Measurements from ENCODE around the gene EIF4G3. TPM values are rescaled to one million over a fixed set of nuclear protein-coding genes. Genes with fewer than 3 reads are reported as not detected.

Gene EIF4G3
- polyA plus RNA-seq, 1 donor (not counting 4 experiments of a cell fraction or from before 2014, with no cell fraction given): 44.6 TPM

- dilution Hi-C loops (cut with MboI; ENCODE audit: extremely low pct_ligation_motif_present, low sequenced_read_pairs): no loop called here
- H3K4me1 ChIP-seq (ENCODE audit: control insufficient read depth, extremely low read depth, insufficient read depth, low read length): no peaks in the 10 kb centered on the region
- no peaks in the 10 kb centered on the region for H3K27me3 ChIP-seq (ENCODE audit: control insufficient read depth, extremely low read depth, insufficient read depth, low read length)
- peaks cover 2% of the 10 kb centered on the region for H4K20me1 ChIP-seq (ENCODE audit: control insufficient read depth, extremely low read depth, insufficient read depth, low read length)
- TF ChIP-seq CTCF (optimal IDR thresholded peaks at IDR 0.05 in 1 of 3, IDR thresholded peaks at IDR 0.05 in 1 of 3, conservative IDR thresholded peaks at IDR 0.05 in 1 of 3; ENCODE audit: extremely low read depth in 1 of 3, insufficient read depth in 2 of 3, low read length in 3 of 3) (no peak), EZH2 (IDR thresholded peaks at IDR 0.05; ENCODE audit: low read length) (no peak)
- H3K4me2 ChIP-seq (ENCODE audit: control insufficient read depth, extremely low read depth, insufficient read depth, low read depth, low read length): no peak overlapping the region
- no peak for FAIRE-seq
- H3K9ac ChIP-seq (ENCODE audit: control insufficient read depth, extremely low read depth, insufficient read depth, low read length): no peak overlapping the region
- H3K36me3 ChIP-seq (ENCODE audit: control insufficient read depth in 2 of 2, extremely low read depth in 1 of 2, insufficient read depth in 2 of 2, low read length in 2 of 2): peaks cover 0 to 1% of the 10 kb centered on the region in 2 experiments
- H3K9me3 ChIP-seq (ENCODE audit: control insufficient read depth, low read depth, low read length): no peaks in the 10 kb centered on the region
- no peaks in the 10 kb centered on the region for H3K79me2 ChIP-seq (ENCODE audit: control insufficient read depth, insufficient read depth, low read length)
- no peak overlapping the region for H2AFZ ChIP-seq (ENCODE audit: control insufficient read depth, low read length)
- H3K9me1 ChIP-seq (ENCODE audit: control insufficient read depth, extremely low read depth, insufficient read depth, low read length): no peaks in the 10 kb centered on the region
- no peak overlapping the region for H3K4me3 ChIP-seq (ENCODE audit: control insufficient read depth in 2 of 3, extremely low read depth in 1 of 3, insufficient read depth in 2 of 3, low read depth in 1 of 3, low read length in 3 of 3)
- H3K27ac ChIP-seq (ENCODE audit: control insufficient read depth, insufficient read depth, low read length): no peak overlapping the region
- no peak for DNase-seq (ENCODE audit: low read depth, low spot score)
Measured at GRCh38 chr1:20996554-20996953, 180.1 kb downstream of the EIF4G3 start.

GRCh38 chr1:20993716-20994575 lies 182.8 kb downstream of the EIF4G3 start:
- Histone ChIP-seq H3K4me2 (ENCODE audit: control insufficient read depth, extremely low read depth, insufficient read depth, low read depth, low read length) (no peak overlapping the region), H3K36me3 (ENCODE audit: control insufficient read depth in 2 of 2, extremely low read depth in 1 of 2, insufficient read depth in 2 of 2, low read length in 2 of 2) (peaks cover 0 to 2% of the 10 kb centered on the region in 2 experiments), H3K9me1 (ENCODE audit: control insufficient read depth, extremely low read depth, insufficient read depth, low read length) (no peaks in the 10 kb centered on the region), H2AFZ (ENCODE audit: control insufficient read depth, low read length) (no peak overlapping the region), H3K4me1 (ENCODE audit: control insufficient read depth, extremely low read depth, insufficient read depth, low read length) (no peaks in the 10 kb centered on the region), H3K79me2 (ENCODE audit: control insufficient read depth, insufficient read depth, low read length) (no peaks in the 10 kb centered on the region), H3K9me3 (ENCODE audit: control insufficient read depth, low read depth, low read length) (no peaks in the 10 kb centered on the region), H3K27me3 (ENCODE audit: control insufficient read depth, extremely low read depth, insufficient read depth, low read length) (no peaks in the 10 kb centered on the region), H4K20me1 (ENCODE audit: control insufficient read depth, extremely low read depth, insufficient read depth, low read length) (peaks cover 2% of the 10 kb centered on the region), H3K27ac (ENCODE audit: control insufficient read depth, insufficient read depth, low read length) (no peak overlapping the region), H3K4me3 (ENCODE audit: control insufficient read depth in 2 of 3, extremely low read depth in 1 of 3, insufficient read depth in 2 of 3, low read depth in 1 of 3, low read length in 3 of 3) (no peak overlapping the region), H3K9ac (ENCODE audit: control insufficient read depth, extremely low read depth, insufficient read depth, low read length) (no peak overlapping the region)
- DNase-seq (ENCODE audit: low read depth, low spot score): no peak
- FAIRE-seq: no peak
- dilution Hi-C loops (cut with MboI; ENCODE audit: extremely low pct_ligation_motif_present, low sequenced_read_pairs): no loop called here
- no peak for TF ChIP-seq EZH2 (IDR thresholded peaks at IDR 0.05; ENCODE audit: low read length)
- TF ChIP-seq CTCF (optimal IDR thresholded peaks at IDR 0.05 in 1 of 3, IDR thresholded peaks at IDR 0.05 in 1 of 3, conservative IDR thresholded peaks at IDR 0.05 in 1 of 3; ENCODE audit: extremely low read depth in 1 of 3, insufficient read depth in 2 of 3, low read length in 3 of 3): no peak
